ENCODE measurements around the gene CDC42EP1.

Gene CDC42EP1

GRCh38 chr22:37569009-37569920, 9.0 kb downstream of the CDC42EP1 start:
- peaks cover 34% of the 10 kb centered on the region for H3K79me2 ChIP-seq (ENCODE audit: control insufficient read depth, insufficient read depth, low read length, unreplicated experiment)
- no peak overlapping the region for H3K4me3 ChIP-seq (ENCODE audit: low read depth, low read length)
- H3K36me3 ChIP-seq (ENCODE audit: insufficient read depth, low read length), result no peaks in the 10 kb centered on the region
- H3K4me1 ChIP-seq (ENCODE audit: control insufficient read depth, insufficient read depth, low read length, unreplicated experiment), result peaks cover 4% of the 10 kb centered on the region
- H3K27me3 ChIP-seq (ENCODE audit: insufficient read depth, low read length), result no peaks in the 10 kb centered on the region
- H2AFZ ChIP-seq (ENCODE audit: low read length, unreplicated experiment), result no peak overlapping the region
- no peak overlapping the region for H3K27ac ChIP-seq (ENCODE audit: low read depth, low read length)

GRCh38 chr22:37569921-37570660, 9.8 kb downstream of the CDC42EP1 start:
- Histone ChIP-seq H3K36me3 (ENCODE audit: insufficient read depth, low read length) (no peaks in the 10 kb centered on the region), H3K27ac (ENCODE audit: low read depth, low read length) (no peak overlapping the region), H3K4me3 (ENCODE audit: low read depth, low read length) (no peak overlapping the region), H3K4me1 (ENCODE audit: control insufficient read depth, insufficient read depth, low read length, unreplicated experiment) (no peaks in the 10 kb centered on the region), H3K27me3 (ENCODE audit: insufficient read depth, low read length) (no peaks in the 10 kb centered on the region), H2AFZ (ENCODE audit: low read length, unreplicated experiment) (no peak overlapping the region), H3K79me2 (ENCODE audit: control insufficient read depth, insufficient read depth, low read length, unreplicated experiment) (peaks cover 27% of the 10 kb centered on the region)

GRCh38 chr22:37570661-37570976, 10.3 kb downstream of the CDC42EP1 start:
- Histone ChIP-seq H3K27ac (ENCODE audit: low read depth, low read length) (no peak overlapping the region), H3K36me3 (ENCODE audit: insufficient read depth, low read length) (no peaks in the 10 kb centered on the region), H3K4me3 (ENCODE audit: low read depth, low read length) (no peak overlapping the region), H3K79me2 (ENCODE audit: control insufficient read depth, insufficient read depth, low read length, unreplicated experiment) (peaks cover 22% of the 10 kb centered on the region), H3K27me3 (ENCODE audit: insufficient read depth, low read length) (no peaks in the 10 kb centered on the region), H2AFZ (ENCODE audit: low read length, unreplicated experiment) (no peak overlapping the region), H3K4me1 (ENCODE audit: control insufficient read depth, insufficient read depth, low read length, unreplicated experiment) (no peaks in the 10 kb centered on the region)

- Histone ChIP-seq H3K27ac (ENCODE audit: low read depth, low read length) (no peak overlapping the region), H3K36me3 (ENCODE audit: insufficient read depth, low read length) (no peaks in the 10 kb centered on the region), H3K79me2 (ENCODE audit: control insufficient read depth, insufficient read depth, low read length, unreplicated experiment) (peaks cover 14% of the 10 kb centered on the region), H3K4me1 (ENCODE audit: control insufficient read depth, insufficient read depth, low read length, unreplicated experiment) (no peaks in the 10 kb centered on the region), H3K27me3 (ENCODE audit: insufficient read depth, low read length) (no peaks in the 10 kb centered on the region), H2AFZ (ENCODE audit: low read length, unreplicated experiment) (no peak overlapping the region), H3K4me3 (ENCODE audit: low read depth, low read length) (no peak overlapping the region)
These were observed 11.1 kb downstream of the CDC42EP1 start for GRCh38 chr22:37571258-37571991.

GRCh38 chr22:37571992-37572373, 11.7 kb downstream of the CDC42EP1 start:
- Histone ChIP-seq H3K4me1 (ENCODE audit: control insufficient read depth, insufficient read depth, low read length, unreplicated experiment) (no peaks in the 10 kb centered on the region), H3K4me3 (ENCODE audit: low read depth, low read length) (no peak overlapping the region), H3K27me3 (ENCODE audit: insufficient read depth, low read length) (no peaks in the 10 kb centered on the region), H2AFZ (ENCODE audit: low read length, unreplicated experiment) (no peak overlapping the region), H3K36me3 (ENCODE audit: insufficient read depth, low read length) (no peaks in the 10 kb centered on the region), H3K79me2 (ENCODE audit: control insufficient read depth, insufficient read depth, low read length, unreplicated experiment) (peaks cover 8% of the 10 kb centered on the region), H3K27ac (ENCODE audit: low read depth, low read length) (no peak overlapping the region)

GRCh38 chr22:37575490-37576003, 15.3 kb downstream of the CDC42EP1 start:
- H3K4me1 ChIP-seq (ENCODE audit: control insufficient read depth, insufficient read depth, low read length, unreplicated experiment), result no peaks in the 10 kb centered on the region
- no peak overlapping the region for H3K4me3 ChIP-seq (ENCODE audit: low read depth, low read length)

GRCh38 chr22:37578002-37578401, 17.7 kb downstream of the CDC42EP1 start:
- Histone ChIP-seq H3K4me1 (ENCODE audit: control insufficient read depth, insufficient read depth, low read length, unreplicated experiment) (no peaks in the 10 kb centered on the region), H3K27ac (ENCODE audit: low read depth, low read length) (no peak overlapping the region), H3K79me2 (ENCODE audit: control insufficient read depth, insufficient read depth, low read length, unreplicated experiment) (no peaks in the 10 kb centered on the region), H3K36me3 (ENCODE audit: insufficient read depth, low read length) (no peaks in the 10 kb centered on the region), H3K27me3 (ENCODE audit: insufficient read depth, low read length) (no peaks in the 10 kb centered on the region), H2AFZ (ENCODE audit: low read length, unreplicated experiment) (no peak overlapping the region), H3K4me3 (ENCODE audit: low read depth, low read length) (no peak overlapping the region)

More at GRCh38 chr22:37575490-37576003, 15.3 kb downstream of the CDC42EP1 start:
- Histone ChIP-seq H3K79me2 (ENCODE audit: control insufficient read depth, insufficient read depth, low read length, unreplicated experiment) (no peaks in the 10 kb centered on the region), H3K27ac (ENCODE audit: low read depth, low read length) (no peak overlapping the region), H3K36me3 (ENCODE audit: insufficient read depth, low read length) (no peaks in the 10 kb centered on the region), H3K27me3 (ENCODE audit: insufficient read depth, low read length) (no peaks in the 10 kb centered on the region), H2AFZ (ENCODE audit: low read length, unreplicated experiment) (no peak overlapping the region)

- H3K36me3 ChIP-seq (ENCODE audit: insufficient read depth, low read length), result no peaks in the 10 kb centered on the region
- H3K4me1 ChIP-seq (ENCODE audit: control insufficient read depth, insufficient read depth, low read length, unreplicated experiment), result no peaks in the 10 kb centered on the region
- no peak overlapping the region for H3K27ac ChIP-seq (ENCODE audit: low read depth, low read length)
- H2AFZ ChIP-seq (ENCODE audit: low read length, unreplicated experiment), result no peak overlapping the region
- H3K27me3 ChIP-seq (ENCODE audit: insufficient read depth, low read length), result no peaks in the 10 kb centered on the region
- no peak overlapping the region for H3K4me3 ChIP-seq (ENCODE audit: low read depth, low read length)
- H3K79me2 ChIP-seq (ENCODE audit: control insufficient read depth, insufficient read depth, low read length, unreplicated experiment), result no peaks in the 10 kb centered on the region
These were observed 21.2 kb downstream of the CDC42EP1 start for GRCh38 chr22:37581504-37581903.

GRCh38 chr22:37582526-37582925, 22.2 kb downstream of the CDC42EP1 start:
- Histone ChIP-seq H3K36me3 (ENCODE audit: insufficient read depth, low read length) (no peaks in the 10 kb centered on the region), H3K27me3 (ENCODE audit: insufficient read depth, low read length) (no peaks in the 10 kb centered on the region), H3K4me1 (ENCODE audit: control insufficient read depth, insufficient read depth, low read length, unreplicated experiment) (no peaks in the 10 kb centered on the region), H3K79me2 (ENCODE audit: control insufficient read depth, insufficient read depth, low read length, unreplicated experiment) (no peaks in the 10 kb centered on the region), H2AFZ (ENCODE audit: low read length, unreplicated experiment) (no peak overlapping the region), H3K27ac (ENCODE audit: low read depth, low read length) (no peak overlapping the region), H3K4me3 (ENCODE audit: low read depth, low read length) (no peak overlapping the region)

GRCh38 chr22:37588546-37589215, 28.4 kb downstream of the CDC42EP1 start:
- no peaks in the 10 kb centered on the region for H3K36me3 ChIP-seq (ENCODE audit: insufficient read depth, low read length)
- H2AFZ ChIP-seq (ENCODE audit: low read length, unreplicated experiment), result no peak overlapping the region
- no peaks in the 10 kb centered on the region for H3K79me2 ChIP-seq (ENCODE audit: control insufficient read depth, insufficient read depth, low read length, unreplicated experiment)
- no peaks in the 10 kb centered on the region for H3K4me1 ChIP-seq (ENCODE audit: control insufficient read depth, insufficient read depth, low read length, unreplicated experiment)
- no peaks in the 10 kb centered on the region for H3K27me3 ChIP-seq (ENCODE audit: insufficient read depth, low read length)
- no peak overlapping the region for H3K4me3 ChIP-seq (ENCODE audit: low read depth, low read length)
- H3K27ac ChIP-seq (ENCODE audit: low read depth, low read length), result no peak overlapping the region

Data from ACC112 (cell line).